ENCODE results near the gene TPST1.
A peak's percentile ranks its signal among the peaks of the same experiment; 100 is the strongest.

TPST1 gene

DNA sequence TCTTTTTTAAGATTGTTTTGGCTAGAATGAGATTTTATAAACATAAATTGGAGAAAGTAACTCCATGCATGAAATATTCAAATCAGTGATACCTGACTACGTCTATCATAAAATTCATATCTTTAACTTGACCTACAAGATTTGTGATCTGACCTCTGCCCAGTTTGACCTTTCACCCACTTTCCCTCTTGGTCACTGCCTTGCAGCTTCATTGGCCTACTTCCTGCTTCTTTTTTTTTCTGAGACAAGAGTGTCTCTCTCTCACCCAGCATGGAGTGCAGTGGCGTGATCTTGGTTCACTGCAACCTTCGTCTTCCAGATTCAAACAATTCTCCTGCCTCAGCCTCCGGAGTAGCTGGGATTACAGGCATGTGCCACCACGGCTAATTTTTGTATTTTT, 28.5 kb downstream of the TPST1 start:
- DNase-seq (ENCODE audit: extremely low spot score, insufficient read length, low read depth) (no peak), FAIRE-seq (no peak)

DNA sequence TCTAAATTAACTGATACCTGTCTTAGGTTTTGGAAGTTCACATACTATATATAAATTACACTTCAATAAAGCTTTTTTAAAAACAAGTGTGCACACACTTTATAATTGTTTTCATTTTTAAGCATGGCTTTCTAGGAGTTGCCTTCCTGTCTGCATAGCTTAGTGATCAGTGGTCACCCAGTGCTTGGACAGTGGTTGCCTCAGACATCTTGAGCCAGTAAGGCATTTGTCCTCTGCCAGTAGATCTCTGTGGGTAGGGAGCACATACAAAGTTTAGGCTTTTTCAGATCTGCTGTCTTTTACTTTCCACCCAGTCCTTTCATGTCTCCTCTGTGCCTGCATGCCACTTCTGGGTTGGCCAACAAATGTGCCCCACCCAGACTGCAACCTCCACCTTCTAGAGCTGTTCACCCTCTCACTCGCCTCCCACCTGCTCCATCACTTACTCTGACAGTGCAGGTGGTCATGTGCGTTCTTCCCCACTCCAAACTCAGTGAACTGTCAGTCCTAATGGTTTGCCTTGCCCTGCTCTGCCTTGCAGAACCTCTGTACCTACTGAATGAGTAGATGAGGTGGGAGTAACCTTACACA, 31.7 kb downstream of the TPST1 start:
- no peak for FAIRE-seq
- DNase-seq (ENCODE audit: extremely low spot score, insufficient read length, low read depth): no peak

DNA sequence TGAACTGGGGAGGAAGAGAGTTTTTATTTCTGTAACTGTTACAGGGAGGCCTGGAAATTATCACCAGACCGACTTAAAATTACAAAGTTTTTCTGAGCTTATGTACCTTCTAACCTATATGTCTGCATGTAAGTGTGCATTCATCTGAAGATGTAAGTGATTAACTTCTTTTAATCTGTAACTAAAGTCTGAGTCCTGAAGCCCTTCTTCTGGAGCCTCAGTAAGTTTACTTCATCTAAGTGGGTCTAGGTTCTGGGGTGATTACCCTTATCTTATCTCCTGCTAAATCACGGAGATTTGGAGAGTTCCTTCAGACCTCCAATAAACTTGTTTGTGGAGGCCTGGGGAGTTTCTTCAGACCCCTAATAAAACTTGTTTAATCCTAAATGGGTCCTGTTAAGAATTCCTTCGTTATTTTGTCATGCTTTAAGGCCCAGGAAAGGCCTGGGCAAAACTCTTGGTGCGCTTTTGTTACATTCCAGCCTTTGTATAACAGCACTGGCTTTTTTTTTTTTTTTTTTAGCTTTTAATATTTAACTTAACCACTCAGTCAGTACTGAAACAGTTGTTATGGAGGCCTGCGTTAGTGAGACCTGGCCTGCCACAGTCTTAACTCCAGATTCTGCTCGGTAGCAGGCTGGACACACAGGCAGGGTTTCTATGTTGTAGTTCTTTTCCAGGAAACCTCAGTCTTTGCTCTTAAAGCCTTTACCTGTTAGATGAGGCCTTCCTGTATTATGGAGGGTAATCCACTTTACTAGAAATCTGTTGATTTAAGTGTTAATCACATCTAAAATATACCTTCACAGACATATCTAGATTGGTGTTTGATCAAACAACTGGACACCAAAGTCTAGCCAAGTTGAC, 33.0 kb downstream of the TPST1 start:
- DNase-seq (ENCODE audit: extremely low spot score, insufficient read length, low read depth): no peak
- peak; percentile 70 for FAIRE-seq

DNA sequence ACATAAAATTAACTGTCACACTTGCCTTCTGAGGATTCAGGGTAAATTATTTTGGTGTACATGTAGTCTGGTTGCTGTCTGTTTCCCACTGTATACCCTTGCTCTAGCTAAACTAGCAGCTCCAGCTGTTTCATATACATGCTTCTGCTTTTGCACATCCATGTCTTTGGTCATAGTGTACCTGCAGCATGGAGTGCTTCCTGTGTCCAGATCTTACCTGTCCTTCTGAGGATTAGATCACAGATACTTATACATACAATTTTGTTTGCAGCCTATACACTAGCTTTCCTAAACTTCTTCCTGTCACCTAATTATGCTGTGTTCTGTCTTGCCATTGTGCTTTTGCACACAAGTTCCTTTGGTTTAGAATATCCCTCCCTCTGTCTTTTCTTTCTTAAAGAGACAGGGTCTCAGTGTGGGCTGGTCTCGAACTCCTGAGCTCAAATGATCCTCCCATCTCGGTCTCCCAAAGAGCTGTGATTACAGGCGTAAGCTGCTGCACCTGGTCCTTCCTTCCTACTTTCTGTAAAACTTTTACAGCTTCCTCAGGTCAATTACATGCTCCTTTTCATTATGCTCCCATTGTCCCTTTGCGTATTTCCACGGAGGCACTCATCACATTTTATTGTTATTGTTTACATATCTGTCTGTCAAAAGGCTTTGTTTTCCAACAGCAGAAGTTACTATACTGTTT, 33.8 kb downstream of the TPST1 start:
- FAIRE-seq: peak; percentile 54

DNA sequence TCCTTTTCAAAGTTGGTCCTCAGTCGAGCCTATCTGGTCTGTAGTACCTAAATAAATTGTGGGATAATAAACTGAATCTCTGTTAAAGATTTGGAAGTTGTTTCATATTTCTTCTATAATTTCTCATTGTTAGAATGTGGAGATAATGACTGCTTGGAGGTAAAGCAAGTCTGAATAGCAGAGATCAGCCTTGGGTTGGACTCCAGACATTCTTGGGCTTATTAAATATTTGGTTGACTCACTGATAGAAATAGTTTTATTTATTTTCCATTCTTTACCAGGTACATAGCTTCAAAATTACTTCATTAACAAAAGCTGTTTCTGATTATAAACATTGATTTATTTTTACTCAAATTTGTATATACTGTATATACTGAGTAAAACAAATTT, 34.3 kb downstream of the TPST1 start:
- DNase-seq (ENCODE audit: extremely low spot score, insufficient read length, low read depth): no peak
- FAIRE-seq: no peak

More for the DNA sequence above, 33.8 kb downstream of the TPST1 start:
- DNase-seq (ENCODE audit: extremely low spot score, insufficient read length, low read depth): no peak

DNA sequence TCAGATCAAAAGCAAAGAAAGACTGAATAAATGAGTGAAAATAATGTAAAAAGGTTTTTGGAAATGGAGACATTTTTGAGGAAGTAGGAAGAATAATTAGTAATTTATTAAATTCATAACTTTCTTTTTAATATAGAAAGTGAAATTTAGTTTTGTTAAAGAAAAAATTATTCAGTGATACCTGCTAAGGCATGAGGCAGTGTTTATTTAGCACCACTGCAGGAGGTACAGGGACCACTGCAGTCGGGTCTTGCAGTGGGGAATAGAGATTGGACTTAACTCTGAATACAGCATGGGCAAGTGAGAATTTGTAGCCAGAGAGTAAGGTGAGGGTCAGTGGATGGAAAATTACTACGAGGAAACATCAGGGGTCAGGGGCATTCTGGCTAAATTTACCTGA, 39.9 kb downstream of the TPST1 start:
- DNase-seq (ENCODE audit: extremely low spot score, insufficient read length, low read depth): no peak
- FAIRE-seq: peak; percentile 54

DNA sequence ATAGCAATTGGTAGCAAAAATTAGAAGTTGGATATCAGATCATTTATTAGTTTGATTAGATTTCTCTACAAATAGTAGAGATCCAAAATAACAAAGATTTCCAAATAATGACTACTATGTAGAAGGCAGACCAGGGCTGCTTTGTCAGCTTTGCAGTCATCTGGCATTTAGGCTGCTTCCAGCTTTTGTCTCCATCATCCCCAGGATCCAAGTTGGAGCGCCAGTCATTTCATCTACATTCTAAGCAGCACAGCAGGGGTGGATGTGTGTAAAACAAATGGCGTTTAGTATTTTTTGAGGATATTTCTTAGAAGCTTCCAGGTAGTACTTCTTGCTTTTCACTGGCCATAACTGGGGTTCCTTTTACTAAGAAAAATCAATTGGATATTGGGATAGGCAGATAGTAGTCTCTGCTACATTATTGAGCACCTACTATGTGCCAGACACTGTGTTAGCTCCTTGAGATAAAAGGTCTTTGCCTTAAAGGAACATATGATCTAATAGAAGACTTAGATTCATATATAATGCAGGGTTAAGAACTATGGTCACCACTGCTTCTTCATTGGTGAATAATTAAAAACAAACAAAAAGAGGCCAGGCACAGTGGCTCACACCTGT, 41.5 kb downstream of the TPST1 start:
- FAIRE-seq (no peak), DNase-seq (ENCODE audit: extremely low spot score, insufficient read length, low read depth) (no peak)

DNA sequence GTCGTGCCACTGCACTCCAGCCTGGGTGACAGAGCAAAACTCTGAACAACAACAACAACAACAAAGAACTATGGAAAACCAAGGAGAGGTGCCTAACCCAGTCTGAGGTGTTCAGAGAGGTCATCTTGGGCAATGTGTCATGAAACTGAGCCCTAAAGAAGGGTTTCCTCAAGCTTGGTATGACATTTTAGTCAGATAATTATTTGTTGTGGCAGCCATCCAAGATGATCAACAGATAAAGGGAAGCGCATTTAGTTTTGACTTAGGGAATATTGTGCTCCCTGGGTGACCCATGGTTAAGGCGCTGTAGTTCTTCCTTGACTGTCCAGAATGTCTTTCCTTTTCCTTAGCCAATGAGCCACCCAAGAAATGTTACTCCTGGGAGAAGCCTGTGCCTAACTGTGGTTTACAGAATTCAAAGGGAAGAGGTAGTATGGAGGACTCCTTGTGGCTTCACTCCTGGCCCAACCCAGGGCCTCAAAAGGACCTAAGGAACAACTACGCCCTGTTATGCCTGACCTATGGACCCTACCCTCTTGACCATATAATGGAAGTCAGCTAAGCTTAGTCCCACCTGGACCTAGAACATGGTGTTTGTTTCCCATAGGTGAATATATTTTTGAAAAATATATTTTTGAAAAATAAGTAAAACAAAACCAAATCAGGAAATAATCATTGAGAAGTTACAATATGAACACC, 42.4 kb downstream of the TPST1 start:
- FAIRE-seq (no peak), DNase-seq (ENCODE audit: extremely low spot score, insufficient read length, low read depth) (no peak)

DNA sequence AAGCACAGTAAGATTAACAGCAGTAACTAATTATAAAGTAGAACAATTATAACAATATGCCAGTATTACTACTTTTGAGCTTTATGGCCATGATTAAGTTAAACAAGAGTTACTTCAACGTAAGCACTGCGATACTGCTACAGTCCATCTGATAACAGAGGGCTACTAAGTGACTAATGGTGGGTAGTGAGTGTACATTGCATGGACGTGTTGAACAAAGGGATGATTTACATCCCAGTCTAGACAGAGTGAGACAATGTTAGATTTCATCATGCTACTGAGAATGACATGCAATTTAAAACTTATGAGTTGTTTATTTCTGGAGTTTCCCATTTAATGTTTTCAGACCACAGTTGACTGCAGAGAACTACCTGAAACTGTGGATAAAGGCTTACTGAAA, 45.6 kb downstream of the TPST1 start:
- FAIRE-seq: no peak
- no peak for DNase-seq (ENCODE audit: extremely low spot score, insufficient read length, low read depth)

DNA sequence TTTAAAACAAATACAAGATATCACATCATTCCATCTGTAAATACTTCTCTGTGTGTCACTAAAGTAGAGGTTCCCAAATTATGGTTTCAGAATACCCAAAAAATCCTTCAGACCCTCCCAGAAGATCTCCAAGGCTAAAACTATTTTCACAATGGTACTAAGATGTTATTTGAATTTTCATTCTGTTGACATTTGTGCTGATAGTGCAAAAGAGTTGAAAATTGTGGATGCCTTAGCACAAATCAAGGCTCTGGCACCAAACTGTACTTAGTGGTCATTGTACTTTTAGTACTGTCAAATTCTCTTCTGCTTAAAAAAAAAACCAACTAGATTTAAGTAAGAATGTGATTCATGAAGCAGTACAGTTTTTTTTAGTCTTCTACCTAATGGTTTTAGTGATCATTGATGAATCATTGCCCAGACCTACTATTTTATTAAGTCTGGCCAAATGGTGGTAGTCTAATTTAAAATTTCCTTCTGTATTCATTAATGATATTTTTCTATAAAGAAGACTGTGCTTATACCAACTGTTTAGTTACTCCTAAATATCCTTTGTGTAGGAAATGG, 50.5 kb downstream of the TPST1 start:
- no peak for DNase-seq (ENCODE audit: extremely low spot score, insufficient read length, low read depth)

DNA sequence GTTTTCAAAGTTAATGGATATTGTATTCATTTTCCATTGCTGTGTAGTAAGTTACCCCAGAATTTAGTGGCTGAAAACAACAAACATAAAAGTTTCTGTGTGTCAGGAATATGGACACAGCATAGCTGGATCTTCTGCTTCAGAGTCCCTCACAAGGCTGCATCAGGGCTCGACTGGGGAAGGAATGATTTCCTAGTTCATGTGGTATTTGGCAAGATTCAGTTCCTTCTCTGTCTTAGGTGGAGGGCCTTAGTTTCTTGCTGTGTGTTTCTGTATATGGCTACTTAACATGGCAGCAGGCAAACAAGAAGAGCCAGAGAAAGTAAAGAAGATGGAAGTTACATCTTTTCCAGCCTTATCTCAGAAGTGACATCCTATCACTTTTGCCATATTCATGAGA, 51.1 kb downstream of the TPST1 start:
- DNase-seq (ENCODE audit: extremely low spot score, insufficient read length, low read depth): no peak
- peak; percentile 24 for FAIRE-seq

More for the DNA sequence above, 50.5 kb downstream of the TPST1 start:
- no peak for FAIRE-seq

DNA sequence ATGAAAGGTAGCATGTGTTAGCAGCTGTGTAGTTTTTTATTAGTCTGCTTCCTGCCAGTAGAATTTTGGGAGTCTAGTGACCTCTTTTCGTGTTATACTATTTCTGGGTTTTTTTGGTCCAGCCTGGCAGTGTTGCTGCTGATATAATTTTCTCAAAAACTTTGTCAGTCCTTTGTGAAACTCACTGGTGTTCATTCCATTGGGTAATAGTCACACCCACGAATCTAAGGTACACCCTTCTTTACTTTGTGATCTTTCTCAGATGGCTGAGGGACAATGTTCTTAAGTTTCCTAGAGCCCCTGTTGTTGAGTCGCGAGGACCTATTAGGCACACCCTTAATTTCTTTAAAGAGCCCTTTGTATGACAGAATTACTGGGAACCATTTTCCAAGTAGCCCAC, 52.3 kb downstream of the TPST1 start:
- no peak for FAIRE-seq

DNA sequence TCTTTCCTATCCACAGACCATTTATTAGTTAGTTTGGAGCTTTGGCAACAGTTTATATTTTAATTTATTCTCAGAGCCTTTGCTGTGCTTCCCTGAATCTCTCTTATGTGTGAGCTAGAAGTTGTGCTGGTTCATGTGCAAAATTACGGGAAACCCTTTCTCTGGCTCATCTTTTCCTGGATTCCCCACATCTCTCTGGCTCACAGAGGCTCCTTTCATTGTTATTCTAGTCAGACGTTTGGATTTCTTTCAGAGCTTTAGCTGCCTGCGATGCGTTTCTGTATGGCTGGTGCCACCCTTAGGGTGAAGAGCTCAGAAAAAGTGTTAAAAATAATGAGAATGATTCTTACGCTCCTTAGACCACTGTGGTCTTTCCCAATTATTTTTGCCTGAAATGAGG, 53.3 kb downstream of the TPST1 start:
- DNase-seq (ENCODE audit: extremely low spot score, insufficient read length, low read depth) (no peak), FAIRE-seq (no peak)

More for the DNA sequence above, 52.3 kb downstream of the TPST1 start:
- no peak for DNase-seq (ENCODE audit: extremely low spot score, insufficient read length, low read depth)

DNA sequence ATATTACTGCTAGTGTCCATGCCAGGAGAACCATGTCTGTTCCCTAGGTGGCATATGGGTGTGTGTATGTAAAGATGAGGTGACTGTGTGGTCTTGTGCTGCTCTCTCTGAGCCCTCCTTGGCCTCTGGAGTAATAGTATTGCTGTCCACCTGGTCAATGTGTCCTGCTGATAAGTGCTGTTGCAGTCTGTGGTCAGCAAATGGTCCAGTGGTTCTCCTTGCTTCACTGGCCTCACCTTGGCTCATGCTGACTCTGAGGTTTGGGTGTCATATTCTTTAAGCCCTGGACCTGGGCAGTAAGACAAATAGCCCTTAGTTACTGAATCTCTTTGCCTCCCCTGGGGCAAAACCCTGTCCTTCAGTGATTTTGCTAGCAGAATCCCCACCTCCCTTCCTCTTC, 56.8 kb downstream of the TPST1 start:
- DNase-seq (ENCODE audit: extremely low spot score, insufficient read length, low read depth): no peak
- no peak for FAIRE-seq

DNA sequence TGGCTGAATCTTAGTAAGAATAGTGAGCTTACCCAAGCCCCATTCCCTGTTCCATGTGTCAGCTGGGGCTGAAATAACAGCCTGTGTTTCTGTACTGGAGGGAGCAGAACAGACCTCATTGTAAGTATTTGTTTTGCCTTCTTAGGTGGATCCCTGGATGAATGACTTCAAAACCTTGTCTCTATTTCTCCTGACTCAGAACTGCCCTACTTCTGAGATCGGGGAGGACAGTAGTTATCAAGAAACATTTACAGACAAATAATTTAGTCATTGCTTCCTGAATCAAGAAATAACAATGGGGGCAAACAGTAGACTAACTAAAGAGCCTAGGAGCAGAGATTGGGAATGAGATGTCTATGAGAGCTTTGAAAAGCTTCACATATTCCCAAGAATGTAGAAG, 58.8 kb downstream of the TPST1 start:
- no peak for DNase-seq (ENCODE audit: extremely low spot score, insufficient read length, low read depth)
- FAIRE-seq: no peak

DNA sequence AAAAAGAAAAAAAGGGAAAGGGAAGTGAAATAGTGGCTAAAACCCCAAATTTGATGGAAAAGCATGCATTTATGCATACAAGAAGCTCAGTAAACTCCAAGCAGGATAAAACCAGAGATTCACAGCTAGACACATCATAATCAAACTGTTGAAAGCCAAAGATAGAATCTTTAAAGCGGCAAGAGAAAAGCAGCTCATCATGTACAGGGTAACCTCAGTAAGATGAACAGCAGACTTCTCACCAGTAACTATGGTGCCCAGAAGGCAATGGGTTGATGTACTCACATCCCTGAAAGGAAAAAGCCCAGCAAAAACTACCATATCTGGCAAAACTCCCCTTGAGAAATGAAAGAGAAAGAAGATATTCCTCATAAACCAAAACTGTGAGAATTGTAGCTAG, 60.4 kb downstream of the TPST1 start:
- FAIRE-seq: no peak
- no peak for DNase-seq (ENCODE audit: extremely low spot score, insufficient read length, low read depth)

DNA sequence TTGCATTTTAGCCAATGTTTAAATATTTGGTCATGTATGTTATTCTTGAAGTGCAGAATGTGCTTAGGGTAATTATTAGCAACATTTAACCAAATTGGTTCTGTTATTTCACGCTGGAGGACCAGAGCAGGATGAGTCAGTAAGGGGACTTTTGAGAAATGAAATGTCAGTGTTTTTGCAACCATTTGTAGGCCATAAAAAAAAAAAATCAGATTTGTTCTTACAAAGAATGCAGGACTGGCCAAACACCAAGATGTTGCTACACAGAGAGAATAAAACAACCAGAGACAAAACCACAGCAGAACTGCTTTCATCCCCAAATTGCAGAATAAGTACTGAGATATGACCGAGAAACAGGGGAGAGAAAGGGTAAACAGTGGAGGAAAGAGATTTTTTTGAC, 62.1 kb downstream of the TPST1 start:
- no peak for FAIRE-seq
- DNase-seq (ENCODE audit: extremely low spot score, insufficient read length, low read depth): no peak

DNA sequence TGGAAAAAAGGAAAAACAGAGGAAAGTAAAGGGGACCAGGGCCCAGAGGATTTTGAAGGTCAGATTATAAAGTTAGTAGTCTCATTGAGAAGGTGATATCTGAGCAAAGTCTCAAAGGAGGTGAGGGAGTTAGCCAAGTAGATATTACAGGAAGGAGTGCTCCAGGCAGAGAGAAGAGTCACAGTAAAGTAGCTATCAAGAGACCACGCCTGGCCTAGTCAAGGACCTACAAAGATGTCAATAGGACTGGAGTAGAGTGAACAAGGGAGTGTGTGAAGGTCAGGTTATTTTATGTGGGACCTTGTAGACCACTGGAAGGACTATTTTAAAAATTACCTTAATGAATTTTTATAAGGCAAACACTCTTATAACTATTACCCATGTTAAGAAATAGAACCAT, 64.8 kb downstream of the TPST1 start:
- no peak for FAIRE-seq
- no peak for DNase-seq (ENCODE audit: extremely low spot score, insufficient read length, low read depth)

DNA sequence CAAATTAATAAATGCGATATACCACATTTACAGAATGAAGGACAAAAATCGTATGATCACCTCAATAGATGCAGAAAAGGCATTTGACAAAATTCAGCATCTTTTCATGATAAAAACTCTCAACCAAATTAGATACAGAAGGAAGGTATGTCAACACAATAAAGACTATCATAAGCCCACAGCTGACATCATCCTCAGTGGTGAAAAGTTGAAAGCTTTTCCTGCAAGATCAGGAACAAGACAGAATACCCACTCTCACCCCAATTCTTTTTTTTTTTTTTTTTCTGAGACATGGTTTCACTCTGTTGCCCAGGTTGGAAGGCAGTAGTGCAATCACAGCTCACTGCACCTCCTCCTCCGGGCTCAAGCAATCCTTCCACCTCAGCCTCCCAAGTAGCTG, 67.2 kb downstream of the TPST1 start:
- DNase-seq (ENCODE audit: extremely low spot score, insufficient read length, low read depth): no peak
- FAIRE-seq: no peak

DNA sequence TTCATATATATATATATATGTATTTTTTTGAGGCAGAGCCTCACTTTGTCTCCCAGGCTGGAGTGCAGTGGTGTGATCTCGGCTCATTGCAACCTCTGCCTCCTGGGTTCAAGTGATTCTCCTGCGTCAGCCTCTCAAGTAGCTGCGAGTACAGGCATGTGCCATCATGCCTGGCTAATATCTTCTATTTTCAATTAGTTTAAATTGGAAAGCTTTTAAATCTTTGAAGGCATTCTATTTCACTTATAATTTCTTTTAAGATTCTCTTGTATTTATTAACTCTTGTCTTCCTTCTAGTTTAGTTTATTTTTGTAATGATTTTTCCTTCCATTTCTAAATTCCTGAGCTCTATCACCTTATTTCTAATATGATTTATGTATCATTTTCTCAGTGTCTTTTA, 71.2 kb downstream of the TPST1 start:
- FAIRE-seq (no peak), DNase-seq (ENCODE audit: extremely low spot score, insufficient read length, low read depth) (no peak)
